Type B pancreatic cell (in vitro differentiated cells): ENCODE results near the gene MAP3K9. TPM values are rescaled to one million over a fixed set of nuclear protein-coding genes. Genes with fewer than 3 reads are reported as not detected.

Experiments
- DNase-seq: peaks from one replicate; pipeline ENCODE4 v3.0.0; 2021; ENCODE audit warnings: mixed read lengths; ENCODE audit not compliant: unreplicated experiment; ENCODE audit errors: extremely low spot score
- H3K27ac Mint-ChIP-seq: 2 replicates; pipeline ENCODE4 v1.8.0; 2021; ENCODE audit warnings: mild to moderate bottlenecking, mixed read lengths
- H3K27me3 Mint-ChIP-seq: 2 replicates; pipeline ENCODE4 v1.8.0; 2021; ENCODE audit warnings: mixed read lengths
- H3K36me3 Mint-ChIP-seq: 2 replicates; pipeline ENCODE4 v1.8.0; 2021; ENCODE audit warnings: mixed read lengths
- H3K4me1 Mint-ChIP-seq: one replicate; pipeline ENCODE4 v1.8.0; 2021; ENCODE audit warnings: mixed read lengths; ENCODE audit not compliant: unreplicated experiment
- H3K4me3 Mint-ChIP-seq: 2 replicates; pipeline ENCODE4 v1.8.0; 2021; ENCODE audit warnings: mild to moderate bottlenecking, mixed read lengths
- H3K9me3 Mint-ChIP-seq: 2 replicates; pipeline ENCODE4 v1.8.0; 2021; ENCODE audit warnings: mixed read lengths
- CTCF ChIP-seq: fragments of 200-600 bp; sonication (generic); conservative IDR thresholded peaks from 2 replicates; pipeline ENCODE4 v1.5.0; 2021; ENCODE audit warnings: antibody characterized with exemption, mild to moderate bottlenecking
- total RNA-seq: library from RNA; stranded (reverse); gene quantifications from 2 replicates; pipeline ENCODE4 v1.2.1, GENCODE V29; 2021; ENCODE audit warnings: low replicate concordance

MAP3K9 gene
- total RNA-seq, 1 donor from 2014 or later, result 14.9 TPM

- Mint-ChIP-seq H3K4me1 (peaks cover 11% of the 10 kb centered on the region), H3K27ac (peak overlapping the region; percentile 62), H3K27me3 (no peaks in the 10 kb centered on the region), H3K36me3 (peaks cover 11% of the 10 kb centered on the region), H3K4me3 (peak overlapping the region; percentile 55), H3K9me3 (no peaks in the 10 kb centered on the region)
- TF ChIP-seq CTCF, result no peak
- DNase-seq, result no peak
These were observed 7.5 kb downstream of the MAP3K9 start for GRCh38 chr14:70801836-70802235.

- no peak for DNase-seq
- no peak for TF ChIP-seq CTCF
- no peak overlapping the region for H3K27ac Mint-ChIP-seq
- H3K4me1 Mint-ChIP-seq, result no peaks in the 10 kb centered on the region
- H3K9me3 Mint-ChIP-seq, result no peaks in the 10 kb centered on the region
- H3K36me3 Mint-ChIP-seq, result peaks cover 16% of the 10 kb centered on the region
- no peak overlapping the region for H3K4me3 Mint-ChIP-seq
- H3K27me3 Mint-ChIP-seq, result no peaks in the 10 kb centered on the region
These were observed 12.8 kb downstream of the MAP3K9 start for GRCh38 chr14:70796551-70796950.

GRCh38 chr14:70794294-70794693 is 15.0 kb downstream of the MAP3K9 start:
- Mint-ChIP-seq H3K4me1 (no peaks in the 10 kb centered on the region), H3K36me3 (peaks cover 12% of the 10 kb centered on the region), H3K9me3 (no peaks in the 10 kb centered on the region), H3K27ac (no peak overlapping the region), H3K4me3 (no peak overlapping the region), H3K27me3 (no peaks in the 10 kb centered on the region)
- no peak for DNase-seq
- peak; percentile 16 for TF ChIP-seq CTCF

GRCh38 chr14:70793637-70794036 is 15.7 kb downstream of the MAP3K9 start:
- H3K4me3 Mint-ChIP-seq, result no peak overlapping the region

GRCh38 chr14:70792939-70793338 is 16.4 kb downstream of the MAP3K9 start:
- H3K9me3 Mint-ChIP-seq, result no peaks in the 10 kb centered on the region
- no peak overlapping the region for H3K27ac Mint-ChIP-seq
- TF ChIP-seq CTCF, result no peak
- H3K4me1 Mint-ChIP-seq, result no peaks in the 10 kb centered on the region
- peaks cover 12% of the 10 kb centered on the region for H3K36me3 Mint-ChIP-seq
- H3K27me3 Mint-ChIP-seq, result no peaks in the 10 kb centered on the region
- no peak for DNase-seq
- no peak overlapping the region for H3K4me3 Mint-ChIP-seq

More at GRCh38 chr14:70793637-70794036, 15.7 kb downstream of the MAP3K9 start:
- Mint-ChIP-seq H3K27ac (no peak overlapping the region), H3K9me3 (no peaks in the 10 kb centered on the region), H3K4me1 (no peaks in the 10 kb centered on the region), H3K27me3 (no peaks in the 10 kb centered on the region), H3K36me3 (peaks cover 12% of the 10 kb centered on the region)
- no peak for DNase-seq
- no peak for TF ChIP-seq CTCF

GRCh38 chr14:70791971-70792370 is 17.3 kb downstream of the MAP3K9 start:
- TF ChIP-seq CTCF, result no peak
- H3K36me3 Mint-ChIP-seq, result peaks cover 10% of the 10 kb centered on the region
- DNase-seq, result no peak
- no peak overlapping the region for H3K4me3 Mint-ChIP-seq
- H3K4me1 Mint-ChIP-seq, result no peaks in the 10 kb centered on the region
- H3K9me3 Mint-ChIP-seq, result no peaks in the 10 kb centered on the region
- no peaks in the 10 kb centered on the region for H3K27me3 Mint-ChIP-seq
- no peak overlapping the region for H3K27ac Mint-ChIP-seq
